Fibroblast of the aortic adventitia (primary cell): ENCODE results near the gene PDPN. TPM values are rescaled to one million over a fixed set of nuclear protein-coding genes. Genes with fewer than 3 reads are reported as not detected.

Experiments used
- DNase-seq: peaks from one replicate; pipeline ENCODE4 v3.0.0-alpha.2; 2010; ENCODE audit warnings: low read depth
- H3K4me3 ChIP-seq: 2 replicates; pipeline ENCODE4 v1.5.1; 2011; ENCODE audit warnings: low read depth, mild to moderate bottlenecking, control low read depth, low read length, moderate library complexity
- total RNA-seq: library from RNA; depleted of rRNA; stranded (reverse); fragments of >200 nt; gene quantifications from 2 replicates; pipeline ENCODE4 v1.2.3, GENCODE V29; 2012; ENCODE audit warnings: low replicate concordance
- TF ChIP-seq, protein P1 (sequence below): IDR thresholded peaks from 2 replicates; pipeline ENCODE4 v1.5.1; 2011; ENCODE audit warnings: mild to moderate bottlenecking, low read length, control low read depth, inconsistent platforms; ENCODE audit not compliant: insufficient read depth

Gene PDPN
- total RNA-seq, 1 donor: 2.0 TPM

DNA sequence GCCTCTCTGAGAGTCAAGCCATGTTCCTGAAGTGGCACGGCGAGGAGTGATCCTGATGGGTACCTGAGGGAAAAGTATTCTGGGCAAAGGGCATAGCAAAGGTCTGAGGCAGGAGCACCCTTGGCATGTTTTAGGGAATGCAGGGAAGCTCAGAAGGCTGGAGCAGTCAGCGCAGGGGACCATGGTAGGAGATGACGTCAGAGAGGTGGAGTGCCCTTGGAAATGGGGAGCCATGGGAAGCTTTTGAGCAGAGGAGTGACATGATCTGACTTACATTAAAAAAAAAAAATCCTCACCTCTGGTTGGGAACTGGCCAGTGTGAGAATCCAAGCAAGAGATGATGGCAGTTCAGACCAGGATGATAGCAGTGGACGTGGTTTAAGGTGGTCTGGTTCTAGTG, 37.2 kb downstream of the PDPN start:
- no peak overlapping the region for H3K4me3 ChIP-seq
- DNase-seq: no peak
- TF ChIP-seq, protein P1, sequence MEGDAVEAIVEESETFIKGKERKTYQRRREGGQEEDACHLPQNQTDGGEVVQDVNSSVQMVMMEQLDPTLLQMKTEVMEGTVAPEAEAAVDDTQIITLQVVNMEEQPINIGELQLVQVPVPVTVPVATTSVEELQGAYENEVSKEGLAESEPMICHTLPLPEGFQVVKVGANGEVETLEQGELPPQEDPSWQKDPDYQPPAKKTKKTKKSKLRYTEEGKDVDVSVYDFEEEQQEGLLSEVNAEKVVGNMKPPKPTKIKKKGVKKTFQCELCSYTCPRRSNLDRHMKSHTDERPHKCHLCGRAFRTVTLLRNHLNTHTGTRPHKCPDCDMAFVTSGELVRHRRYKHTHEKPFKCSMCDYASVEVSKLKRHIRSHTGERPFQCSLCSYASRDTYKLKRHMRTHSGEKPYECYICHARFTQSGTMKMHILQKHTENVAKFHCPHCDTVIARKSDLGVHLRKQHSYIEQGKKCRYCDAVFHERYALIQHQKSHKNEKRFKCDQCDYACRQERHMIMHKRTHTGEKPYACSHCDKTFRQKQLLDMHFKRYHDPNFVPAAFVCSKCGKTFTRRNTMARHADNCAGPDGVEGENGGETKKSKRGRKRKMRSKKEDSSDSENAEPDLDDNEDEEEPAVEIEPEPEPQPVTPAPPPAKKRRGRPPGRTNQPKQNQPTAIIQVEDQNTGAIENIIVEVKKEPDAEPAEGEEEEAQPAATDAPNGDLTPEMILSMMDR: no peak

DNA sequence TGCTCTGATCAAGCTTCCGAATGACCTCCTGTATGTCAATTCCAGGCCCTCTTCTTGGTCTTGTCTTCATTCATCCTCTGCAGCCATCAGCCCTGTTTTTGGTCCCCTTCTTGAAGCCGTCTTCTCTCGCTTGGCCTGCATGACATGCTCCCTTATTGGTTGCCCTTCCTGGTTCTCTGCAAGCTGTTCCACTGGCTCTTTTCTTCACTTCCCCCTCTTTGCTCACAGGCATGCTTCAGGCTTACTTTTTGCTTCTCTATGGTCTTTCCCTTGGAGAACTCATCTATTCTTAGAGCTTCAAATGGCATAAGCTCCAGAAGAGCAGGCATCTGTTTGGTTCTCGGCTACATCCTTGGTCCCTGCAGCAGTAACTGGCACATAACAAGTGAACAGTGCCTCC, 38.8 kb downstream of the PDPN start:
- DNase-seq: no peak
- no peak overlapping the region for H3K4me3 ChIP-seq
- TF ChIP-seq, protein P1: no peak

DNA sequence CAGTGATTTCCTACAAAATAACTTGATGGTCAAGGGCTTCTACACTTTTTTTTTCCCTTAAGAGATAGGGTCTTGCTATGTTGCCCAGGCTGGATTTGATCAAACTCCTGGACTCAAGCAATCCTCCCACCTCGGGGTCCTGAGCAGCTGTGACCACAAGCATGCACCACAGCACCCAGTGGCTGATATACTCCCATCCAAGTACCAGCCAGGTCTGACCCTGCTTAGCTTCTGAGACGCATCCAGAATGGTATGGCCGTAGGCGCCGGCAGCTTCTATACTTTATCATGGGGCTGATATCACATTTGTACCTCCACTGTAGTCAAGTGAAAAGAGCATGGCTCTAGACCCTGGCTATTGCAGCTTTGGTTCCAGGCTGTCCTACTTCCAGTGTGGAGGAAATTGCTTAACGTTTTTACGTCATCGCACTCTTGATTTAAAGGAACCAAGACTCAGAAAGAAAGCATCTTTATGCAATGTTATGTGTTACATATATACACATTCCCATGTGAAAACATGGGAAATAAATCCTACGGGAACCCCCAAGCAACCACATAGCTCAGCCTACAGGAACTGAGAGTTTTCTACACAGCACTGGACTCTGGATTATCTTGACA, 39.5 kb downstream of the PDPN start:
- TF ChIP-seq, protein P1: no peak
- no peak overlapping the region for H3K4me3 ChIP-seq
- no peak for DNase-seq

DNA sequence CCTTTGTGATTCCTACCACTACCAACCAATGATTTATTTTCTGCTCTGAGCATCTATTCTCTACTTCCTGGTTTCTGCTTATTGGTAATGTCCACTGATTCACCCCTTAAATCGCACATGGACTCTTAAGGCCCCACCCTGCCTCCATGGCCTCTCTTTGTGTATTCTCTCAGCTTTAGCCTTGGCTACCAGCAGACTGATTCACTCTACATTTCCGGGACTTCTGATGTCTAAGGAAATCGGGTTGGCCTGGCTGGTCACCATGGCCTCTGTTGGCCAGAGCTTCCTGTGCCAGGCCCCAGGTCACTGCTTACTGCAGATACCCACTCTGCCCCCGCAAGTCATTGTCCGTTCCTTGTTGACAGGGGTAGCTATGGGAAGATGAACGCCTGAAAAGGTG, 40.9 kb downstream of the PDPN start:
- no peak for DNase-seq
- TF ChIP-seq, protein P1: no peak
- H3K4me3 ChIP-seq: no peak overlapping the region

DNA sequence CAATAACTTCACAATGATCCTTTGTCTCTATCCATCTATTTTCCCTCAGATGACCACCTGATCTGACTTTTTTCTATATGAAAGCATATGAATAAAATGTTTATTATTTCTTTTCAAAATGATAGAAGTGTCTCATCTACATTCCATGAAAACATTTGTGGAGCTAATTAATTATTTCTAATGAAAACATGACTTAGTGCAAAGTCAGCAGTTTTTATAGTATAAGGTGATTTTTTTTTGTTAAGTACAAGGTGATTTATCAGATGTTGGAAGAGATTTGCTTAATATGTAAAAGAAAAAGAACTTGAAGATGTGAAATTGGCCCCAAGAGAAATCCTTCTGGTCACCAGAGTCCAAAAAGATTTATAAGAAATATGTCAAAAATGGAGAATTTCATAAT, 43.5 kb downstream of the PDPN start:
- TF ChIP-seq, protein P1: no peak
- no peak overlapping the region for H3K4me3 ChIP-seq
- no peak for DNase-seq

DNA sequence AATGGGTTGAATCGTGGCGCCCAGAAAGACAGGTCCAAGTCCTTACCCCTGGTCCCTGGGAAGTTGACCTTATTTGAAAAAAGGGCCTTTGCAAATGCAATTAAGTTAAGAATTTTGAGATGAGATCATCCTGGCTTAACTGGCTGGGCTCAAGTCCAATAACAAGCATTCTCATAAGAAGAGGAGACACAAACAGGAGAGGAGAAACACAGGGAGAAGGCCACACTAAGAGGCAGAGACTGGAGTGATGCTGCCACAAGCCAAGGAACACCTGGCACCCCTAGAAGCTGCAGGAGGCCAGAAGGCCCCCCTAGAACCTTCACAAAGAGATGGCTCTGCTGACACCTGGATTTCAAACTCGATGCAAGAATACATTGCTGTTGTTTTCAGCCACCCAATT, 44.6 kb downstream of the PDPN start:
- H3K4me3 ChIP-seq: no peak overlapping the region
- TF ChIP-seq, protein P1: no peak
- DNase-seq: no peak

DNA sequence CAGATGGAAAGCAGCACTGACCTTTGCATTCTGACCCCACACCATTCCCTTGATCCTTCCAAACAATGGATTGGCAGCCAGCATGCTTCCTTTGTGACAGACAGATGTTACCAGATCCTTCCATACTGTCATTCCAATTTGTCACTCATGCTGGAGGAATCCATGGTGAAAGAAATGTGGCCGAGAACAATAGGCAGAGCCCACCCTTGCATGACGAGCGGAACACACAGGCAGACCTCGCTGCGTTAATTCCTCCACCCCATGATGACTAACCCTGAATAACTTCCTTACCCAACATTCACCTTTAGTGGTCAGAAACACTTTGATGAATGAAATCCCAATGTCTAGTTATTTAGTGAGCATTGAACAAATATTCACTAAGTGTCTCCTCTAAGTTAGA, 45.1 kb downstream of the PDPN start:
- H3K4me3 ChIP-seq: no peak overlapping the region
- TF ChIP-seq, protein P1: no peak
- no peak for DNase-seq
